ENCODE data around the gene EPHA3.
A peak's percentile ranks its signal among the peaks of the same experiment; 100 is the strongest.
"Not testable (repeated sequence)": the region's sequence is repeated elsewhere in the genome, so short reads cannot be mapped to it uniquely, and the experiment has no call there.

Gene EPHA3

GRCh38 chr3:89297199-89297598 is 189.8 kb downstream of the EPHA3 start:
- DNase-seq: no peak

GRCh38 chr3:89300526-89300925 is 193.1 kb downstream of the EPHA3 start:
- DNase-seq: peak; percentile 25

GRCh38 chr3:89300981-89301380 is 193.6 kb downstream of the EPHA3 start:
- DNase-seq: peak; percentile 24

GRCh38 chr3:89303701-89304100 is 196.3 kb downstream of the EPHA3 start:
- peak; percentile 52 for DNase-seq

- DNase-seq: no peak
These were observed 199.1 kb downstream of the EPHA3 start for GRCh38 chr3:89306540-89306939.

GRCh38 chr3:89311581-89311980 is 204.2 kb downstream of the EPHA3 start:
- no peak for DNase-seq

GRCh38 chr3:89312141-89312540 is 204.7 kb downstream of the EPHA3 start:
- DNase-seq: no peak

- DNase-seq: peak; percentile 69
These were observed 207.2 kb downstream of the EPHA3 start for GRCh38 chr3:89314454-89315098.

- no peak for DNase-seq
These were observed 208.5 kb downstream of the EPHA3 start for GRCh38 chr3:89315750-89316470.

GRCh38 chr3:89320186-89320585 is 212.8 kb downstream of the EPHA3 start:
- peak; percentile 19 for DNase-seq

GRCh38 chr3:89326997-89327396 is 219.6 kb downstream of the EPHA3 start:
- DNase-seq: no peak

- DNase-seq: no peak
These were observed 225.0 kb downstream of the EPHA3 start for GRCh38 chr3:89332386-89332785.

- no peak for DNase-seq
These were observed 225.4 kb downstream of the EPHA3 start for GRCh38 chr3:89332793-89333192.

GRCh38 chr3:89335693-89336092 is 228.3 kb downstream of the EPHA3 start:
- DNase-seq: no peak

GRCh38 chr3:89340408-89340807 is 233.0 kb downstream of the EPHA3 start:
- DNase-seq: peak; percentile 14

- no peak for DNase-seq
These were observed 236.7 kb downstream of the EPHA3 start for GRCh38 chr3:89344076-89344475.

GRCh38 chr3:89350935-89351334 is 243.5 kb downstream of the EPHA3 start:
- DNase-seq: not testable (repeated sequence)

GRCh38 chr3:89353465-89353864 is 246.0 kb downstream of the EPHA3 start:
- no peak for DNase-seq

GRCh38 chr3:89358281-89358680 is 250.9 kb downstream of the EPHA3 start:
- DNase-seq: no peak

GRCh38 chr3:89360156-89360555 is 252.7 kb downstream of the EPHA3 start:
- DNase-seq: no peak

- no peak for DNase-seq
These were observed 255.1 kb downstream of the EPHA3 start for GRCh38 chr3:89362496-89362895.

- no peak for DNase-seq
These were observed 255.8 kb downstream of the EPHA3 start for GRCh38 chr3:89363171-89363570.

GRCh38 chr3:89364314-89364713 is 256.9 kb downstream of the EPHA3 start:
- no peak for DNase-seq

- no peak for DNase-seq
These were observed 259.7 kb downstream of the EPHA3 start for GRCh38 chr3:89367166-89367565.

GRCh38 chr3:89368846-89369245 is 261.4 kb downstream of the EPHA3 start:
- DNase-seq: no peak
